ENCODE data around the gene GALNT12. TPM values are rescaled to one million over a fixed set of nuclear protein-coding genes. Genes with fewer than 3 reads are reported as not detected.

Gene GALNT12
- polyA plus RNA-seq, 1 donor (not counting 4 experiments of a cell fraction or from before 2014, with no cell fraction given): 1.8 TPM

DNA sequence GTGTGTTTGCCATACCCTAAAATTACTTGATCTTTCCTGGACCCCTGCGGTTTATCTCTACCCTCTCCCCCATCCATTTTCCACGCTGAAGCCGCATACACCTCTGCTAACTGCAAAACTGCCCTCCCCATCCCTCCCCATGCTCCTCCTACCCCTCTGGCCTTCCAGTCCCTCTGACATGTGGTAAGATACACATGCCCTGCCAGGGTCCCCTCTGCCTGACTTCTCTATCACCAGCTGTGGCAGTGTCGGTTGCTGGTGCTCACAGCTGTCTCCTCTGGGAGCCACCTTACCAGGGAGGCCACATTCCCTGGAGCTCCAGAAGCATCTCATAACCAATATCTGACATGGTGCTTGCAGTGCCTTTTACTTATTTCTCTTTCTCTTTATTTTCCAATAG lies 77.4 kb downstream of the GALNT12 start:
- Histone ChIP-seq H3K36me3 (ENCODE audit: control insufficient read depth in 2 of 2, extremely low read depth in 1 of 2, insufficient read depth in 2 of 2, low read length in 2 of 2) (no peaks in the 10 kb centered on the region), H3K9me3 (ENCODE audit: control insufficient read depth, low read depth, low read length) (no peaks in the 10 kb centered on the region), H3K4me2 (ENCODE audit: control insufficient read depth, extremely low read depth, insufficient read depth, low read depth, low read length) (no peak overlapping the region), H3K4me3 (ENCODE audit: control insufficient read depth in 2 of 3, extremely low read depth in 1 of 3, insufficient read depth in 2 of 3, low read depth in 1 of 3, low read length in 3 of 3) (no peak overlapping the region), H3K79me2 (ENCODE audit: control insufficient read depth, insufficient read depth, low read length) (no peaks in the 10 kb centered on the region), H2AFZ (ENCODE audit: control insufficient read depth, low read length) (no peak overlapping the region), H3K9me1 (ENCODE audit: control insufficient read depth, extremely low read depth, insufficient read depth, low read length) (no peaks in the 10 kb centered on the region), H3K9ac (ENCODE audit: control insufficient read depth, extremely low read depth, insufficient read depth, low read length) (no peak overlapping the region), H3K27ac (ENCODE audit: control insufficient read depth, insufficient read depth, low read length) (no peak overlapping the region), H3K4me1 (ENCODE audit: control insufficient read depth, extremely low read depth, insufficient read depth, low read length) (peaks cover 5% of the 10 kb centered on the region), H4K20me1 (ENCODE audit: control insufficient read depth, extremely low read depth, insufficient read depth, low read length) (no peaks in the 10 kb centered on the region), H3K27me3 (ENCODE audit: control insufficient read depth, extremely low read depth, insufficient read depth, low read length) (peaks cover 9% of the 10 kb centered on the region)
- TF ChIP-seq EZH2 (IDR thresholded peaks at IDR 0.05; ENCODE audit: low read length): no peak
- TF ChIP-seq, protein P1, sequence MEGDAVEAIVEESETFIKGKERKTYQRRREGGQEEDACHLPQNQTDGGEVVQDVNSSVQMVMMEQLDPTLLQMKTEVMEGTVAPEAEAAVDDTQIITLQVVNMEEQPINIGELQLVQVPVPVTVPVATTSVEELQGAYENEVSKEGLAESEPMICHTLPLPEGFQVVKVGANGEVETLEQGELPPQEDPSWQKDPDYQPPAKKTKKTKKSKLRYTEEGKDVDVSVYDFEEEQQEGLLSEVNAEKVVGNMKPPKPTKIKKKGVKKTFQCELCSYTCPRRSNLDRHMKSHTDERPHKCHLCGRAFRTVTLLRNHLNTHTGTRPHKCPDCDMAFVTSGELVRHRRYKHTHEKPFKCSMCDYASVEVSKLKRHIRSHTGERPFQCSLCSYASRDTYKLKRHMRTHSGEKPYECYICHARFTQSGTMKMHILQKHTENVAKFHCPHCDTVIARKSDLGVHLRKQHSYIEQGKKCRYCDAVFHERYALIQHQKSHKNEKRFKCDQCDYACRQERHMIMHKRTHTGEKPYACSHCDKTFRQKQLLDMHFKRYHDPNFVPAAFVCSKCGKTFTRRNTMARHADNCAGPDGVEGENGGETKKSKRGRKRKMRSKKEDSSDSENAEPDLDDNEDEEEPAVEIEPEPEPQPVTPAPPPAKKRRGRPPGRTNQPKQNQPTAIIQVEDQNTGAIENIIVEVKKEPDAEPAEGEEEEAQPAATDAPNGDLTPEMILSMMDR (optimal IDR thresholded peaks at IDR 0.05 in 1 of 3, IDR thresholded peaks at IDR 0.05 in 1 of 3, conservative IDR thresholded peaks at IDR 0.05 in 1 of 3; ENCODE audit: extremely low read depth in 1 of 3, insufficient read depth in 2 of 3, low read length in 3 of 3): no peak
- dilution Hi-C loops (cut with MboI; ENCODE audit: extremely low pct_ligation_motif_present, low sequenced_read_pairs): no loop called here
- no peak for FAIRE-seq
- DNase-seq (ENCODE audit: low read depth, low spot score): no peak

DNA sequence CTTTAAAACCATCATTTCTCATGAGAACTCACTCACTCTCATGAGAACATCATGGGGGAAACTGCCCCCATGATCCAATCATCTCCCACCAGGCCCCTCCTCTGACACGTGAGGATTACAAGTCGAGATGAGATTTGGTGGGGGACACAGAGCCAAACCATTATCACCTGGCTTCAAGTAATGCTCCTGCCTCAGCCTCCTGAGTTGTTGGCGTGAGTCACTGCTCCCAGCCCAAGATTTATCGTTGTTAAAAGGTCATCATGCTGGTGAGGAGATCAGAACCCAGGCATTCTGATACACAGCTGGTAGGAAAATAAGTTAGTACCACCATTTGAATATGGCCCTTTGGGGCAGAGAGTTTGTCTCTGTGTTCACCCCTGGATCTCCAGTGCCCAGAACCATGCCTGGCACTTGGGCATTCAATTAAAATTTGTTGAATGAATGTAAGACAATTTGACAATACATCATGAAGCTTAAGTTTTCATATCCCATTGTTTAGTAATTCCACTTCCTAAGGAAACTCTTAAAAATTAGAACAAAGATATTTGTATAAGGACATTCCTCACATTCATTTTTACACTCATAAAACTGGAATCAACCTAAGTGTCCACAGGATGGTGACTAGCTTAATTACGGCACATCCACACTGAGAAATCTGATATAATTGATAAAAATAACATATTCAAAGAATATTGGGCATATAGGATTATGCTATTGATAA lies 78.3 kb downstream of the GALNT12 start:
- DNase-seq (ENCODE audit: low read depth, low spot score) (no peak), FAIRE-seq (no peak)
- Histone ChIP-seq H3K27me3 (ENCODE audit: control insufficient read depth, extremely low read depth, insufficient read depth, low read length) (peaks cover 5% of the 10 kb centered on the region), H3K4me2 (ENCODE audit: control insufficient read depth, extremely low read depth, insufficient read depth, low read depth, low read length) (no peak overlapping the region), H4K20me1 (ENCODE audit: control insufficient read depth, extremely low read depth, insufficient read depth, low read length) (no peaks in the 10 kb centered on the region), H3K9me1 (ENCODE audit: control insufficient read depth, extremely low read depth, insufficient read depth, low read length) (no peaks in the 10 kb centered on the region), H2AFZ (ENCODE audit: control insufficient read depth, low read length) (no peak overlapping the region), H3K9ac (ENCODE audit: control insufficient read depth, extremely low read depth, insufficient read depth, low read length) (no peak overlapping the region), H3K27ac (ENCODE audit: control insufficient read depth, insufficient read depth, low read length) (no peak overlapping the region), H3K4me3 (ENCODE audit: control insufficient read depth in 2 of 3, extremely low read depth in 1 of 3, insufficient read depth in 2 of 3, low read depth in 1 of 3, low read length in 3 of 3) (no peak overlapping the region), H3K79me2 (ENCODE audit: control insufficient read depth, insufficient read depth, low read length) (no peaks in the 10 kb centered on the region), H3K36me3 (ENCODE audit: control insufficient read depth in 2 of 2, extremely low read depth in 1 of 2, insufficient read depth in 2 of 2, low read length in 2 of 2) (no peaks in the 10 kb centered on the region), H3K9me3 (ENCODE audit: control insufficient read depth, low read depth, low read length) (no peaks in the 10 kb centered on the region), H3K4me1 (ENCODE audit: control insufficient read depth, extremely low read depth, insufficient read depth, low read length) (peaks cover 5% of the 10 kb centered on the region)
- TF ChIP-seq, protein P1 (optimal IDR thresholded peaks at IDR 0.05 in 1 of 3, IDR thresholded peaks at IDR 0.05 in 1 of 3, conservative IDR thresholded peaks at IDR 0.05 in 1 of 3; ENCODE audit: extremely low read depth in 1 of 3, insufficient read depth in 2 of 3, low read length in 3 of 3): no peak
- no peak for TF ChIP-seq EZH2 (IDR thresholded peaks at IDR 0.05; ENCODE audit: low read length)
- dilution Hi-C loops (cut with MboI; ENCODE audit: extremely low pct_ligation_motif_present, low sequenced_read_pairs): no loop called here
